ENCODE measurements around the gene MGAT5B.
"Not testable (repeated sequence)": the region's sequence is repeated elsewhere in the genome, so short reads cannot be mapped to it uniquely, and the experiment has no call there.

MGAT5B gene

DNA sequence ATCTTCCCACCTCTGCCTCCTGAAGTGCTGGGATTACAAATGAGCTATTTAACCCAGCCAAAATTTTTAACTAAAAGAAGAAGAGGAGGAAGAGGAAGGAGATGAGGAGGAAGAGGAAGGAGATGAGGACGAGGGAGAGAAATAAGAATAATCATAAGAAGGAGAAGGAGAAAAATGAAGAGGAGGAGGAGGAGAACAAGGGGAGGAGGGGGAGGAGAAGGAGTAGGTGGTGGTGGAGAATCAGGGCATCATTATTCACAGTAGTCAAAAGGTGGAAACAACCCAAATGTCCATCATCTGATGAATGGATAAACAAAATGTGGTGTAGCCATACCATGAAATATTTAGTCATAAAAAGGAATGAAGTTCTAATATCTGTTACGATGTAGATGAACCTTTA is 21.2 kb upstream of the MGAT5B start:
- ATAC-seq: no peak

DNA sequence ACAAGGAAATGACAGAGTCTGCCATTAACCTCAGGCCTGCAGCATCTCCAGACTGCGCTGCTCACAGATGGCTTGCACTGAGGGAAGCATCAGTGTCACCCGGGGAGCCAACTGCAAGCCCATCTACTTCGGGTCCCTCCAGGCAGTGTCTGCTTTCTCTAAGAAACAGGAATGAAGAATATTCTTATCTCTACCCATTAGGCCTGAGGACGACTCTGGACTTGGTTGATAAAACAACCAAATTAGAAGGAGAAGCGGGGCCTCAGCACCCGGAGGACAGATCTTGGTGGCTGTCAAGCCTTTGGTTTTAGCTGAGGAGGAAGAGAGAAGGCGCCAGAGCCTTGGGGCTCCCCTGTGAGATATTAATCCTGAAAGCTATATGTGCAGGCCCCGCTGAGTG is 19.5 kb upstream of the MGAT5B start:
- ATAC-seq: no peak

DNA sequence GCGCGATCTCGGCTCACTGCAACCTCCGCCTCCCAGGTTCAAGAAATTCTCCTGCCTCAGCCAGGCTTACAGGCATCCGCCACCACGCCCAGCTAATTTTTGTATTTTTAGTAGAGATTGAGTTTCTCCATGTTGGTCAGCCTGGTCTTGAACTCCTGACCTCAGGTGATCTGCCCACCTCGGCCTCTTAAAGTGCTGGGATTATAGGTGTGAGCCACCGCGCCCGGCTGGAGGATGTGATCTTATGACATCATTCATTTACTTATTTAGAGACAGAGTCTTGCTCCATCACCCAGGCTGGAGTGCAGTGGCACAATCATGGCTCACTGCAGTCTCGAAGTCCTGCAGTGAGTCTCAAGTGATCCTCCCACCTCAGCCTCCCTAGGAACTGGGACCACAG is 19.0 kb upstream of the MGAT5B start:
- not testable (repeated sequence) for ATAC-seq

DNA sequence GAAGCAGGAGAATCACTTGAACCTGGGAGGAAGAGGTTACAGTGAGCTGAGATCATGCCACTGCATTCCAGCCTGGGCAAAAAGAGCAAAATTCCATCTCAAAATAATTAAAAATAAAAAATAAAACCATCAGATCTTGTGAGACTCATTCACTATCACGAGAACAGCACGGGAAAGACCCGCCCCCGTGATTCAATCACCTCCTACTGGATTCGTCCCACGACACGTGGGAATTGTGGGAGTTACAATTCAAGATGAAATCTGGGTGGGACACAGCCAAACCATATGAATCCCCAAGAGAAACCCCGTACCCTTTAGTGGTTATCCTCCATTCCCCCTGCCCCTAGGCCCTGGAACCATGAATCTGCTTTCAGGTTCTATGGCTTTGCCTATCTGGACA is 15.4 kb upstream of the MGAT5B start:
- no peak for ATAC-seq

DNA sequence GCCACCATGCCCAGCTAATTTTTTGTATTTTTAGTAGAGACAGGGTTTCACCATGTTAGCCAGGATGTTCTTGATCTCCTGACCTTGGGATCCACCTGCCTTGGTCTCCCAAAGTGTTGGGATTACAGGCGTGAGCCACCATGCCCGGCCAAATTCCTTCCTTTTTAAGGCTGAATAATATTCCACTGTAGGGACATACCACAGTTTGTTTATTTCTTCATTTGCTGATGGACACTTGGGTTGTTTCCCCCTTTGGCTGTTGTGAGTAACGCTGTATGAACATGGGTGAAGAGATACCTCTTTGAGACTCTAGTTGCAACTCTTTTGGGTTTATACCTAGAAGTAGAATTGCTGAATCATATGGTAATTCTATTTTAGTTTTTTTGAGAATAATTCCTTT is 13.1 kb upstream of the MGAT5B start:
- ATAC-seq: no peak

DNA sequence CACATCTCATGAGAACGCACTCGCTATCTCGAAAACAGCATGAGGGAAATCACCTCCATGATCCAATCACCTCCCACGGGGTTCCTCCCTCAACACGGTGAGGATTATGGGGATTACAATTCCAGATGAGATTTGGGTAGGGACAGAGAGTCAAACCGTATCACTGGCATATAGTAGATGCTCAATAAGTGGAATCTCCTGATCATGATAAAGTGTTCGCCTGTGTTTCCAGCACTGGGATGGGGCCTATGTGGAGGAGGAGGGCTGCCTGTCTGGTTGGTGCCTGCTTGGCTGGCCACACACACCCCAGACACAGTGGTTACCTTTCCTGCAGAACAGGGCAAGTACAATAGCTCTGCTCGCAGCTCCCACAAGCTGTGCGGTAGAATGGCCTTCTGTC is 6.1 kb upstream of the MGAT5B start:
- no peak for ATAC-seq

DNA sequence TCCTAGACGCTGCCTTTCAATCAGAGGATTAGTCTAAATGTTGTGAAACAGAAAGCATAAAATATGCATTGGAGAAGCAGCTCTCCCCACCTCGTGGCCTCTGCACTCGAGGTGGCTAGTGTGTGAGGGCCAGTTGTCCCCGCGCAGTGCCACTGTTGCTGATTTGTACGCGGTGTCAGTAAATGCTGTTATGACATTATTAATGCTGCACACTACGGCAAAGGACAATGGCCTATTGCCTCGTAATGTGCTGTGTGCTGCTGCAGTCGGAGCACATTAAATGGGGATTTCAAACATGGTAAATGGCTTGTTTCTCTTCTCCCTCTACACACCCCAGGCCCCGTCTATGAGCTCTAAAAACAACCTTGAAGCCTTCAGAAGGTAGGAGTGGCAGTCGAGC is 5.7 kb upstream of the MGAT5B start:
- no peak for ATAC-seq

DNA sequence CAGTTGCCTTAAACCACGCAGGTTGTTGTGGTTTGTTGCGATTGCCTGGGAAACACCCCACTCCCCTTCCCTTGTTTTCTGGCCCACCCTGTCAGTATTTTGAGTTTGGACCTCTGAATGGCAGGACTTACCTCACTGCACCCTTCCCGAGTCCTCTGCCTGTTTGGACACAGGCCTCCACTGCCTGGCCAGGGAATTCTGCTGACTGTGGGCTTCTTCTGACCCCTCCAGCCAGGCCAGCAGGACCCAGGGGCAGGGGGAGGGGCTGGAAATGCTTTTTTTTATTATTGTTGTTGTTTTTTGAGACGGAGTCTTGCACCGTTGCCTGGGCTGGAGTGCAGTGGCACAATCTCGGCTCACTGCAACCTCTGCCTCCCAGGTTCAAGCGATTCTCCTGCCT is 4.2 kb upstream of the MGAT5B start:
- ATAC-seq: no peak

DNA sequence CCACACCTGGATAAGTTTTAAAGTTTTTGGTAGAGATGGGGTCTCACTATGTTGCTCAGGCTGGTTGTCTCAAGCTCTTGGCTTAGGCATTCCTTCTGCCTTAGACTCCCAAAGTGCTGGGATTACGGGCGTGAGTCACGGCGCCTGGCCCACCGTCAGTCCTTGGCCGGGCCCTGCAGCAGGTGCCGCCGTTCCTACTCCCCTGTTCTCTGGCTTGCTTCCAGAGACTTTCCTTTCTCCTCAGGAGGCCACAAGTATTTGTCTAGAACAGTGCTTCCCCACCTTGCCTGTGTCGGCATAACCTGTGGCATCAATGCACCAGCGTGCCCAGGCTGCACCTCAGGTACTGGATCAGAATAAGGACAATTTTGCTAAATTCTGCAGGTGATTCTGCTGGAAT is 3.0 kb upstream of the MGAT5B start:
- no peak for ATAC-seq

DNA sequence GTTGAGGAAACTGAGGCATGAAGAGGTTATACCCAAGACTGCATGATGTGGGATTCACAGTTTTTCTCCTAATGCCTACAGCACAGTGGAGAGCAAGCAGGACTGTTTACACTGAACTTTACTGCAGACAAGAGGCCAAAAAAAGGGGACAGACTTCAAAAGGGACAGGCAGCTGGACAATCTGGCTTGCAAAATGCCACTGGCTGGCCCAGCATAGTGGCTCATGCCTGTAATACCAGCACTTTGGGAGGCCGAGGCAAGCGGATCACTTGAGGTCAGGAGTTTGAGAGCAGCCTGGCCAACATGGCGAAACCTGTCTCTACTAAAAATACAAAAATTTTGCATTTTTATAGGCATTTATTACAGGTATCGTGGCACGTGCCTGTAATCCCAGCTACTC is 2.0 kb upstream of the MGAT5B start:
- ATAC-seq: no peak

DNA sequence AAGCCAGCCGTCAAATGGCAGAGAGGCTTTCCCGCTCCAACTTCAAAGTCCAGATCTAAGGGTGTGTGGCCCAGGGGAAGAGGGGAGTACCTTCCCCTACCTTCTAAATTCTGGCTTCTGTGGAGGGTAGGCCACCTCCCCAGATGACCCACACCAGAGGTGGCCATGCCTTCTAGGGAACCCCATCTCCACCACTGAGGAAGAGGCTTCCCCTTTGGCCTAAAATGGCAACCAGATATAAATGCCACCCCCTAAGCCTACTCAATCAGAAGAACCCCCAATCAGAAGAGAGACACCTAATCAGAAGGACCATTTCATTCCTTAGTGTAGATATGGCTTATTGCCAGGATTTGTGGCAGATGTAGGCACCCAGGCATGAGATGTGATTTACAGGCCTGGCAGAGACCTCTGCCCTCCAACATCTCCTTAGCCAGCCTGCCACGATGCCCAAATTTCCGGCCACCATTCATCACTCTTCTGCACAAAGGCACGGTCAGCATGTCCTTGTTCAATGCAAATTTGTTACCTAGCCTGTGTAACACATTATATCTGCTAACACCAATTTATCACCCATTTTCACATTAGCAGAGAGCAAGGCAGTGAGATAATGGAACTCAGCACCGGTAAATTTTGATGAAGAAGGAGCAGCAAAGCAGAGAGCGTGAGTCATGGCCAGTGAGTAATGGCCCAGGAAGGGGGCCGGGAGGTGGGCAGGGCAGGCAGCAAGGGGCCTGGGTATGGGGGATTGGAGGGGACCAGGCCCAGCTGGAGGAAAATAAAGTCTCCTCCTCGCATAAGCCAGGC is 1.2 kb upstream of the MGAT5B start:
- ATAC-seq: no peak

DNA sequence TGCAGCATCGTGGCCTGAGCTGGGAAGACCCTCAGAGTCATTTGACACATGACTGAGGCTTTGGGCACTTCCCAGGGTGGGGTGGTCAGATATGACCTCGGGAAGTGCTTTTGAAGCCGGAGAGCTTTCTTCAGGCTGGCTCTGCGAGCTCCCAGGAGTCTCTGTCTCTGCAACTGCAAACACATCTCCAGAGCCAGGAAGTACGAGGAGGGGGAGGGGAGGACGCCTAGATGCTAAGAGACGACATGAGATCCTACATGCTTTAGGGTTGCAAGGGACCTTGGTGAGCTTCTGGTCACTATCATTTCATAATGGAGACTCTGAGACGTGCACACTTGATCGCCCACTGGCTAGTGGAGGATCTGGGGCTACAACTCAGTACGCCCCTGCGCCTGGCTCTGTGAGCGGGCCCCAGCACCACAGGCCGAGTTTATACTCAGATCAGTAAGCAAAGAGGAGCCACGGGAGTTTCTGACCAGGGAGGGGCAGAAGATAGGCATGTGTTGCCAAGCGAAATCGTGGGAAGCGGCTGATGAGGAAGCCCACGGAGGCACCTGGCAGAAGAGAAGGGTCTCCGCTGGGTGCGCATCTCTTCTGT is 527 bp upstream of the MGAT5B start:
- no peak for ATAC-seq

DNA sequence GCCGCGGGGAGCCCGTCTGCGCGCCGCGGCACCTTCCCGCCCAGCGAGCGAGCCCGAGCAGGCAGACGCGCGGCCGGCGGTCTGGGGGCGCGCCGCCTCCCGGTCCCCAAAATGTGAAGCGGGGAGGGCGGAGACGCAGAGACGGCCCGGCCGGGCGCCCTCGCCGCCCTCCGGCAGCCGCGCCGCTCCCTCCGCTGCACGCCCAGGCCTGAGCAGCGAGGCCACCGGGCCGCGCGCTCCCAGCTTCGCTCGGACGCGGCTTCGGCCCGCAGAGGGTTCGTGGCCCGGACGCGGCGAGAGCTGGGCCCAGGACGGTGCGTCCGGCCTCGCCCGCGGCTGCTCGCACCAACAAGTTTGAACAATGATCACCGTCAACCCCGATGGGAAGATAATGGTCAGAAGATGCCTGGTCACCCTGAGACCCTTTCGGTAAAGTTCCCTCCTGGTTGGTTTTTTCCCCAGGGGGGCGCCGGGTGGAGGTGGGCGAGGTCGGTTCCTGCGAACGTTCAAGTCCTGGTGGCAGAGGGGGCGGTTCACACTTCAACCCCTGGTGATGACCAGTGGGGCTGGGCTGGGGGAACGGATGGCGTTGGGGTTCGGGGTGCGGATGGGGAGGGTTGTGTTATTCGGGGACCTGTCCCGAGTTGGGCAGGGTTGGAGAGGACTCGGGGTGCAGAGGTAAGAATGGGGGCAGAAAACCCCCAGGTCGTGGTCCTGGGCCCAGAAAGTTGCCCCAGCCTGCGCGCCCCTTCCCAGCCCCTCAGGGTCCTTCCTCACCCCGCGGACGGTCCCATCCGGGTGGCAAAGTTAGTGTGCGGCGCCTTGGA is 678 bp downstream of the MGAT5B start:
- ATAC-seq: no peak

DNA sequence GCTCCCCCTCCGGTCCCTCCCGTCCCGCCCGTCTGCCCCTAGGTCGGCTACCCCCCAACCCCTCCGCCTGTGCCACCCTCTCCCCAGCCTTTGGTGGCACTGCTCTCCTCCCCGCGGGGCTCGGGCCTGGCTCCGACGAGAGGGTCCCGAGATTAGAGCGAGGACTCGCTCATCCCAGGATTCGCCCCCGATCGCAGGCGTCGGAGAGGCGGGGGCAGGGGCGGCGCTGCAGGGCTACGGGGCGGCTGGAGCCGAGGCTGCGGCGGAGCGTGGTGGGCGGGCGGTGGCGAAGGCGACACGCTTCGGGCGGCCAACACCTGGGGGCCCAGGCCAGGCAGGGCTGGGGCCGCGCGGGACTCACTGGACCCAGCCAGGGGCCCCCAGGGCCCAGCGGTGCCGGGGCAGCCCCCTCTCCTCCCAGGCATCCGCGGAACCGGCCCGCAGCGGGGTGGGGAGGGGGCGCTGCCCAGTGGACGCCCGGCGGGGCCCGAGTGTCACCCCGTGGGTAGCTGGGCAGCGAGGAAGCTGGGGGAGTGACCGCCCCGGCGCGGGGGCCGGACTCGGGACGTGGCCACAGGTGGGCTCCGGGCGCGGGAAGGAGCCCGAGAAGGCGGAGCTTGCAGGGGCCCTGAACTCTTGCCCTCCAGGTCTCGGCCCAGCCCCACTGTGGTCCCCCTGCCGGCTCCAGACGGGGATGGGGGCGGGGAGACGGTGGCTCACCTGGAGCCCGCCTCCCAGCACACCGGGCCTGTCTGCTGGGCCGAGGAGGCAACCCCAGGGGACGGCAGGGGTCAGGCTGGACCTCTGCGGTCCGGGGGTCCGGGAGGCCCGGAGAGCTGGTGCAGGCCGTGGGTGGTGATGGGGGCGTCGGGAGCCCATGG is 1.5 kb downstream of the MGAT5B start:
- ATAC-seq: no peak

DNA sequence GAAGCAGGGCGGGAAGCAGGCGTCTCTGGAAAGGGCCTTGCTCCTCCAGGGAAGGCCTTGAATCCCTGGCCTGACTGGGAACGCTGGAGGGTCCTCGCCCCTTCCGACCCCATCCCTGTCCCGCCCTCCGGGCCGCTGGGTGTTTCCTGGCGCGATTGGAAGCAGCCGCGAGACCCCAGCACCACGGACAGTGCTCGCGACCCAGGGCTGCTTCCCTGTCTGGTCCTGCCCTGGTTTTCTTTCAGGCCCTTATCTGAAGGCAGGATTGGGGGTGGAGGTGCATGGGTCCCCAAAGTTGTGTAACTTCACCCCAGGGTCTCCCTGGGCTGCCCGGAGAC is 2.1 kb downstream of the MGAT5B start:
- no peak for ATAC-seq

DNA sequence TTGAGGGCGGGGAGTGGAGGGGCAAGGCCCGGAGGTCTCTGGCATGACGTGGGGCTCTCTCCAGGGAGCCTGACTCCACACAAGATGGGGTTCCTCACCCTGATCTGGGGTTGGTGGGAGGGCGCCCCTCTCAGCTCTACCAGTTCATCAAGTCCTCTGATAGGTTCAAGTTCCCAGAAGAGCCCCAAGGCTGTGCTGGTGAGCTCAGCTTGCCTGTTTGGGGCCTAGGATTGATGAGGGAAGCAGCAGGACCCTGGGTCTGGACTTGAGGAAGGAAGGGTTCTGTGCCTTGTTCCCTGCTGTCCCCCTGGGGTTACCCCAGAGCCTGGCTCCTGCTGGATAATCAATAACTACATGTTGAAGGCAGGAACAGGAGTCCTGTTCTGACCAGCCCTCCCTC is 3.5 kb downstream of the MGAT5B start:
- no peak for ATAC-seq

DNA sequence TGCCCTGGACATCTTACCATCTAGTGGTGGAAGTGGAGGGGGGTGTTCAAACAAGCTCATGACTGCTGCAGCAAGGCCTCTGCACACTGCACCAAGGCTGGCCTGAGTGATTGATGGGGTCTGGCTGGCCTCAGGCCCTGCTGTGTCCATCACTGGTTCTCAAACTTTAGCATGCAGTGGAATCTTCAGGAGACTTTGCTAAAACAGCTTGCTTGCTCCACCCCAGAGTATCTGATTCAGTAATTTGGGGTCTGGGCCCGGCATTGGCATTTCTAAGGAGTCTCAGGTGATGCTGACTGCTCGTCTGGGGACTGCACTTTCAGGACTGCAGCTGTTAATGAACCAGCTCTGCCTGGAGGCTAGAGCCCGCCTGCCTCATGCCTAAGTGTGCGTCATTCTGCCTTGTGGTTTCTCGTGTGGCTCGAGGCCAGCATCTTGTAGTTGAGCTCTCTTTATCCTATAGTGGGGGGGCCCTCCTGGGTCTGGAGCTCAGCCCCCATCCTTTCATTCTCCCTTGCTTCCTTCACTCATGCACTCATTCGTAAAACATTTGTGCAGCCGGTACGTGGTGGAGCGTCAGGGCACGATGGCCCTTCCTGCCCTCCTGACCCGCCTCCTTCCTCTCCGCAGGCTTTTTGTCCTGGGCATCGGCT is 4.1 kb downstream of the MGAT5B start:
- ATAC-seq: no peak

DNA sequence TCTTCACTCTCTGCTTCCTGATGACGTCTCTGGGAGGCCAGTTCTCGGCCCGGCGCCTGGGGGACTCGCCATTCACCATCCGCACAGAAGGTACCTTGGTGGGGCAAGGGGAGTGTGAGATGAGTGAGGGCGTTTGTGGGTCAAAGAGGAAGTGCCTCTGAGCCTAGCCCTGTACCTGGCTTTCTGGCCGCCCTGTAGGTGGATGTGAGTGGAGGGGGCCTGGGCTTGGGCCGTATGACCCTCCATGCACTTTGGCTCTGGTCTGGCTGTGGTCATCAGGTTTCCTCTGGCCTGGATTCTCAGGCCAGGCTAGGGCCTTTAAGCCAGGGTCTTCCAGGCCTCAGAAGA is 4.6 kb downstream of the MGAT5B start:
- ATAC-seq: no peak

DNA sequence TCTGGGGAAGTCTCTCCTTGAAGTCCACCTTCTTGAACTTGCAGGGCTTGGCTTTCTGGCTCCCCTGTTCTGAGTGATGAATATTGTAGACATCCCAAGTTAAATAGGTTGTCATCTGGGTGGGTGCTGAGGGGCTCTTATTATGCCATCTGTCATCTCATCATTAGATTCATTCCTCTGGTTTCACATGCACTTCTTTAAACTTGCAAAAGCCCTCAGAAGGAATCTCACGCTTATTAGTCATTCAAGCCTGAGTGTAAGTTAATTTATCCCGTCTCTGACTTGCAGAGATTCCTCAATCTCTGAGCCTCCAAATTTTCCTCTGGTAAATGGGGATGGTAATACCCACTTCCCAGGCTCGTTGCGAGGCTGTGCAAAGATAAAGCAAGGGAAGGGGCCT is 5.7 kb downstream of the MGAT5B start:
- ATAC-seq: no peak

DNA sequence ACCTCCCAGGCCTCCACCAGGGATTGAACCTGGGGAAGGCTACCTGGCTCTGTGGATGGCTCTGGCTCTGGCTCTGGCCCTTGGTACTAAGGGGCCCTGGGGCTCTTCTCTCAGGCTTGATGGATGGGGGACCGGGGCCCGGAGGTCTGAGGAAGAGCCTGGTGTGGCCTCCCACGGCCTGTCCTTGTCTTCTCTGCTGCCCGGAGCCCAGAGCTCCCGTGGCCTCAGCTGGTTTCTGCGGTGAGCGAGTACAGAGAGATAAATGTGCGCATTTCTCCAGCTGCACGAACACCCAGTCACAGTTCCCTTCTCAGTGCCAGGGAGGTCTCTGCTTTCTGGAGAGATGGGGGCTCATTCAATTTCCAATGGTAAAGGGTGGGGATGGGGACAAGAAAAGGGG is 9.2 kb downstream of the MGAT5B start:
- ATAC-seq: no peak

DNA sequence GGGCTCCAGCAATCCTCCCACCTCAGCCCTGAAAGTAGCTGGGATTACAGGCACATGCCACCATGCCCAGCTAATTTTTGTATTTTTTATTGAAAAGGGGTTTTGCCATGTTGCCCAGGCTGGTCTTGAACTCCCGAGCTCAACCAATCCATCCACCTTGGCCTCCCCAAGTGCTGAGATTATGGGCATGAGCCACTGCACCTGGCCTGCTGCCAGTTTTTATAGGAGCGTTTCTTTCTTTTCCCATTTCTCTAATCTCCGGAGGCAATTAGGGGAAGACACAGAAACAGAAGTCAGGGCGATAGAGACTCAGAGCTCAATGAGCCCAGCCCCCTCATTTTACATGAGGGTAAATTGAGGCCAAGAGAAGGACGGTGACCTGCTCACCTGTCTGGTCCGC is 10.4 kb downstream of the MGAT5B start:
- no peak for ATAC-seq

DNA sequence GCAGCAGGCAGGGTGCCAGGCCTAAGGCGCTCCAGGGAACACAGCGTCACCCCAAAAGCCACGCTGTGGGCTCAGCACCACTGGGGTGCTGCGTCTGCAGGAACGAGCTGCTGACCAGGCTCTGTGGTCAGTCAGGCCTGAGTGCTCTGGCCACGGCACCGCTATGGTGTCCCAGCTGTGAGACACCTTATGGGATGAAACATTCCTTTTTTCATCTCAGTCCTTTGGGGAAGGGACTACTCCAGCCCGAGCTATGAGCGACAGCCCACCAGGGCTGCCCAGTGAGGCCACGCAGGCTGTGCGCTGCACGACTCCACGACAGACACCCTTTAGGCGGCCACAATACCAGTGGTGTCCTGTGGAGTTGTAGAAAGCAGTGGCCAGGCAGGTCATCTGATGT is 11.1 kb downstream of the MGAT5B start:
- no peak for ATAC-seq

DNA sequence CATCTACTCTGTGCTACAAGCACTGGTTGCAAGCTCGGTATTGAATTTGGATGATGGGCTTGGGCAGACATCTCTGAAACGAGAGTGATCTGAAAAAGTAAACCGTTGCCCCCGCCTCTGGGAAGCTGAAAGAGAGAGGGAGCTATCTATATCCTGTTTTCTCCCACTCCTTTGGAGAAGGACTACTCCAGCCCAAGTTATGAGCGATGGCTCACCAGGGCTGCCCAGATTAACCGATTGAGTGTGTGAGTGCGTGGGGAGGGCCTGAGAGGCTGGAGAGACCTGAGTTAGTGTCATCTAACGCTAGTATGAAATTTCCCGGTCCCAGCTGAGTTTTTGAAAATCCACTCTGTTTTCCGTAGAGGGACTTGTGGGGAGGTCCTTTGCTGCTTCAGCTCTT is 11.5 kb downstream of the MGAT5B start:
- ATAC-seq: no peak

Measured in activated CD4-positive, CD25-positive, alpha-beta regulatory T cell treated with anti-CD3 and anti-CD28 coated beads, Interleukin-2, amount 50 U/mL, for 24 hours (primary cell).